Measurements from ENCODE around the gene LY6G5B. TPM values are rescaled to one million over a fixed set of nuclear protein-coding genes. Genes with fewer than 3 reads are reported as not detected.

The LY6G5B gene
- total and polyA plus RNA-seq, 10 donors, result 3.0 to 25.3 (median 14.7) TPM

- H3K27ac ChIP-seq, result peak overlapping the region in 1 of 8 donors; percentile 46
- no peaks in the 10 kb centered on the region for H3K27me3 ChIP-seq (replicated peaks in 1 of 7)
- H3K36me3 ChIP-seq, result peaks cover 4 to 100% (median 99%) of the 10 kb centered on the region in 6 donors
- DNase-seq, result no peak
- TF ChIP-seq CTCF (IDR thresholded peaks at IDR 0.05 in 8 of 11, conservative IDR thresholded peaks at IDR 0.05 in 3 of 11) (no peak), POLR2A (IDR thresholded peaks at IDR 0.05) (no peak), POLR2AphosphoS5 (IDR thresholded peaks at IDR 0.05) (no peak)
- 86 to 93% (median 89%) methylated on average over 6 of the region's 6 CpGs for WGBS, 5 donors
- H3K4me1 ChIP-seq, result peaks cover 0 to 12% (median 2%) of the 10 kb centered on the region in 6 donors
- H3K9me3 ChIP-seq, result no peaks in the 10 kb centered on the region
- H3K4me3 ChIP-seq, result no peak overlapping the region
- intact Hi-C loops (cut with DNase I; ENCODE audit: low total_unique reads), result no loop called here
Measured at GRCh38 chr6:31640612-31641011, 29.2 kb upstream of the LY6G5B start.

- DNase-seq, result no peak
- Histone ChIP-seq H3K27ac (no peak overlapping the region), H3K27me3 (replicated peaks in 1 of 7) (no peaks in the 10 kb centered on the region), H3K9me3 (no peaks in the 10 kb centered on the region), H3K36me3 (peaks cover 4 to 100% (median 99%) of the 10 kb centered on the region in 6 donors), H3K4me1 (peaks cover 0 to 12% (median 2%) of the 10 kb centered on the region in 6 donors), H3K4me3 (no peak overlapping the region)
- intact Hi-C loops (cut with DNase I; ENCODE audit: low total_unique reads), result no loop called here
- WGBS, 5 donors, result 83 to 93% (median 88%) methylated on average over 4 of the region's 4 CpGs
- TF ChIP-seq POLR2A (IDR thresholded peaks at IDR 0.05) (no peak), POLR2AphosphoS5 (IDR thresholded peaks at IDR 0.05) (no peak), CTCF (IDR thresholded peaks at IDR 0.05 in 8 of 11, conservative IDR thresholded peaks at IDR 0.05 in 3 of 11) (no peak)
Measured at GRCh38 chr6:31641370-31641769, 28.4 kb upstream of the LY6G5B start.

- Histone ChIP-seq H3K9me3 (no peaks in the 10 kb centered on the region), H3K27ac (no peak overlapping the region), H3K4me1 (peaks cover 0 to 12% (median 2%) of the 10 kb centered on the region in 6 donors), H3K4me3 (no peak overlapping the region), H3K27me3 (replicated peaks in 1 of 7) (no peaks in the 10 kb centered on the region), H3K36me3 (peaks cover 15 to 100% (median 99%) of the 10 kb centered on the region in 6 donors)
- no peak for TF ChIP-seq POLR2A (IDR thresholded peaks at IDR 0.05)
- TF ChIP-seq POLR2AphosphoS5 (IDR thresholded peaks at IDR 0.05), result no peak
- TF ChIP-seq CTCF (IDR thresholded peaks at IDR 0.05 in 8 of 11, conservative IDR thresholded peaks at IDR 0.05 in 3 of 11), result no peak
- WGBS, 5 donors, result 93 to 97% (median 93%) methylated on average over 6 of the region's 6 CpGs
- intact Hi-C loops (cut with DNase I; ENCODE audit: low total_unique reads), result no loop called here
- no peak for DNase-seq
Measured at GRCh38 chr6:31642798-31643570, 26.8 kb upstream of the LY6G5B start.

- no peak for DNase-seq
- H3K4me1 ChIP-seq, result peaks cover 0 to 18% (median 2%) of the 10 kb centered on the region in 6 donors
- intact Hi-C loops (cut with DNase I; ENCODE audit: low total_unique reads), result no loop called here
- no peak overlapping the region for H3K27ac ChIP-seq
- no peaks in the 10 kb centered on the region for H3K9me3 ChIP-seq
- 90 to 95% (median 91%) methylated on average over 6 to 17 of the region's 17 CpGs for WGBS, 5 donors
- H3K4me3 ChIP-seq, result no peak overlapping the region
- TF ChIP-seq POLR2A (IDR thresholded peaks at IDR 0.05) (no peak), POLR2AphosphoS5 (IDR thresholded peaks at IDR 0.05) (peak in 1 of 3 donors; percentile 59)
- no peaks in the 10 kb centered on the region for H3K27me3 ChIP-seq (replicated peaks in 1 of 7)
- H3K36me3 ChIP-seq, result peaks cover 15 to 100% (median 100%) of the 10 kb centered on the region in 6 donors
Measured at GRCh38 chr6:31643818-31644454, 25.8 kb upstream of the LY6G5B start.

Data from spleen (tissue), 11 donors.